Activated effector memory CD4-positive, alpha-beta T cell treated with Interleukin-2 at 50 U/mL for 16 hours (primary cell): ENCODE results near the gene KCNK15.

ENCODE experiments used
- DNase-seq: peaks from one replicate; pipeline ENCODE4 v3.0.0-alpha.2; 2020

The KCNK15 gene

DNA sequence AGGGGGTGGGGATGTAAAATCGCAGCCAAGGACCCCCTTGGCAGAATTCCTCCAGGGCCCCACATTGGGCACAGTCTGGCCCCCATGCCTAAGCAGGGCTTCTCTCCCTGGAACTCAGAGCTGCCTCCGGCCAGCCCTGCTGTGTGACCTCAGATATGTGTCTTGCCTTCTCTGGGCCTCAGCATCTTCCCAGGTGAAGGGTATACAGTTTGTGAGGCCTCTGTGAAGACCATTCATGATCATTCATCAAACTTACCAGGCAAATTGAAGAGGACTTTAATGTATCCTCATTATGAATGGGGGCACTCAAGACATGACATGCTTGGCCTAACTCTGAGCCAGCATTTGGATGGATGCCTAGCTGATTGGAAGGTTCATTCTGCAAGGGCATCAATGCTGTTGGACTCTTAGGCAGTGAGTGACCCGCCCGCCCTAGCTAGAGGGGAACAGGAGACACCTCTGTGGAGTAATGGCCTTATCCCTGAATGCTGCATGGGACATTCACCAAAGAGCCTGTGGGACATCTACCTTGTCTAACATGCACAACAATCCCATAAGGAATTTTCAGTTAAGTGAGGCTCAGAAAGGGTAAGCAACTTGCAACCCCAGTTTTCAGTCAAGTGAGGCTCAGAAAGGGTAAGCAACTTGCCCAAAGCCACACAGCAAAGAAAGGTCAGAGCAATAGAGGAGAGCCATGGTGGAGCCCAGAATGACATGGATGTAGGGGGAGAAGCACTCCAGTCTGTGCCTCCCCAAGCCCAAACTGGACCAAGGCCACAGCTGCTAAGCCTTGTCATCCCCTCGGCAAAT lies 30.0 kb upstream of the KCNK15 start:
- DNase-seq: no peak

DNA sequence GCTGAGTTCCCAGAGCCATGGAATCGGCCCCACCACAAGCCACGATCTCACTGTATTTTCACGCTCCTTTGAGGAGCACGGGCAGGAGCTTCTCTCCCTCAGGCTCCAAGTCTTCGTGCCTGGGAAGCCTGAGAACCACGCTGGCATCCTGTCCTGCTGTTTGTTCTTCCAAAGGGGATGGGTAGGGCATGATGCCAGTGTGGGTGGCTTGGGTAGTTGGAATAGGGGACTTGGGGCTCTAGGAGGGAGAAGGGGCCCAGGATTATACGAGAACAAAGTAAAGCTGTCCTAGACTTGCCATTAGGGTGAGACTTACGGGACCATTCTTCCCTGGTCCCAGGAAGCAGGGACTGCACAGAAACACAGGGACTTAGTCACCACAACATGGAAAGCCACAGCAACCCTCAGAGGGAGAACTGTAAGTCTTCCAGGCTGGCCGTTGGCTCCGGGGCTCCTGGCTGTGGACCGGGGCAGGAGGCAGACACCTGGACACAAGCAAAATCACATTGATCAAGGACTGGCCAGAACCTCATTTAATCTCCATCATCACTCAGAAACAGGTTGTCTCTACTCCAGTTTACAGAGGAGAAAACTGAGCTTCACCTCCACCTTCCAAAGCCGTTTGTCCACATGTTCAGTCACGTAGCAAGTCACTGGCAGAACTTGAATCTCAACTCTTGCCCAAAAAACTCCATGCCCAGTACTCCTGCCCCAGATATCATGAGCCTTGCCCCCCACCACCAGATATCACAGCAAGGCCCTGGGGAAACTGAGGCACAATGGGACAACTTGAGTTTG lies 29.2 kb upstream of the KCNK15 start:
- no peak for DNase-seq

DNA sequence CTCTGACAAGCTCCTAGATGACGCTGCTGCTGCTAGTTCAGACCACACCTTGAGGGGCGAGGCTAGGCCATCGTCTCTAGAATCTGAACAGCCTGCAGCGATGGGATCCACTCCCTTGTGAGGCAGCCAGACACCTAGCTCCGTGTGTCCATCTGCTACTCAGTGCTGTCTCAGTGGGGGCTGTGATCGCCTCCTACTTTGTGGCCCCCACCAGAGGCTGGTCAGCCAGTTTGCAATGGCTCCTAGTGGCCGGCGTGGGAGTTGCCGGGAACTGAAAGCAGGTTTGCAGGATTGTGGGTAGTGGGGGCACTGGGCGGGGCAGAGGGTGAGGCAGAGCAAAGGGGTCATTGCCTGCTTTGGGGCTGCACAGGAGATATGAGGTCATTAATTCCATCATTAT lies 27.7 kb upstream of the KCNK15 start:
- no peak for DNase-seq

DNA sequence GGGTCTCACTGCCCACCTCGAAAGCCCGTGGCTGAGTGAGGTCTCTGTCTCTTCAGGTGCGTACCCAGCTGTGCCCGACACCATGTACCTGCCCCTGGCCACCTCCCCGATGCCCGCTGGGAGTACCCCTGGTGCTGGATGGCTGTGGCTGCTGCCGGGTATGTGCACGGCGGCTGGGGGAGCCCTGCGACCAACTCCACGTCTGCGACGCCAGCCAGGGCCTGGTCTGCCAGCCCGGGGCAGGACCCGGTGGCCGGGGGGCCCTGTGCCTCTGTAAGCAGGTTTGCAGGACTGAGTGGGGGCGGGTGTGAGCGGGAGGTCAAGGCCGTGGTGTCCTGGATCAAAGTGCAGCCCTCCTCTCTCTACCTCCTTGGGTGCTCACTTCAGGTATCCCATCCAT lies 25.8 kb upstream of the KCNK15 start:
- DNase-seq: no peak

DNA sequence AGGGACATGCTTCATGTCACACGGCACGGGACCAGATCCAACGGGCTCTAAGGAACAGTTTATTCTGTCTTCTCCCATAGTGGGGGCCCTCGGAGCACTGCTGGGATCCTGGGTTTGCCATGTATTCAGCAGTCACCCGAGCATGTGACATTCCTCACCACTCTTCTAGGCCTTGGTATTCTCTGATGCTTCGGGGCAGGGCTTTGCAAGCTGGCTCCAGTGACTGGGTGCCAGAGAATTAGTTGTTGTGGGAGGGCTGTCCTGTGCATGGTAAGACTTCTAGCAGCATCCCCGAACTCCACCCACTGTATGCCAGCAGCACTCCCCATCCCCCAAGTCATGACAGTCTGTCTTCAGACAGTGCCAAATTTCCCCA lies 25.1 kb upstream of the KCNK15 start:
- no peak for DNase-seq

DNA sequence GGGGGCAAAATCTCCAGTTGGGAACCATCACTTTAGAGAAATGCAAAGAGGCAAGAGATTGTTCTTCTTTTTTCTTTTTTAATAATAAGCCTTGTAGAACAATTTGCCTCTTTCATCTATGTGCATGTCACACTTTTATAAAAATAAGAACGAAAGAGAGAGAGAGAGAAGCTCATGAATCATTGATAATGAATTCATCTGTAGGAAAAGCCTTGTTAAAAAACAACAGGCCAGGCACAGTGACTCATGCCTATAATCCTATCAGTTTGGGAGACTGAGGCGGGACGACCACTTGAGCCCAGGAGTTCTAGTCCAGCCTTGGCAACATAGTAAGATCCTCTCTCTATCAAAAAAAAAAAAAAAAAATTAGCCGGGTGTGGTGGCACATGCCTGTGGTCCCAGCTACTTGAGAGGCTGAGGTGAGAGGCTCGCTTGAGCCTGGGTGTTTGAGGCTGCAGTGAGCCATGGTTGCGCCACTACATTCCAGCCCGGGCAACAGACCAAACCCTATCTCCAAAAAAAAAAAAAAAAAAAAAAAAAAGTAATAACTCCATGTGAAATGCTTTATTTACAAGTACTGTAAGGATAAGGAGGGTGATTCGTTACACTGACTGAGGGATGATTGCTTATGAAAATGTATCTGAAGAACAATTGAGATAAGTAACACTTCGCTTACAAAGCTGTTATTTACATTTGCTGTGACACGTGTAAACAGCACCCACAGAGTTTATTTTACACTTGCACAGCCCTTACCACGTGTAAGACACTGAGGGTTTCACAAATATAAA lies 24.5 kb upstream of the KCNK15 start:
- no peak for DNase-seq

DNA sequence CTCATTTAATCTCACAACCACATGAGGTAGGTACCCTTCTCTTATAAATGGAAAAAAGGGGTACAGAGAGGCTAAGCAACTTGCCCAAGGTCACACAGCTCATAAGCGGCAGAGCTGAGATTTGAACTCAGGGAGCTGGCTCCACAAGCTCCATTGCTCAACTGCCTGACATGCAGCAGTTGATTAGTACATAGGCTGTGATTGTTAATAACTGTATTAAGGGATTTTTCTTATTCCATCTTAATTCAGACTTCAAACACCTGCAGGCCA lies 23.9 kb upstream of the KCNK15 start:
- no peak for DNase-seq

DNA sequence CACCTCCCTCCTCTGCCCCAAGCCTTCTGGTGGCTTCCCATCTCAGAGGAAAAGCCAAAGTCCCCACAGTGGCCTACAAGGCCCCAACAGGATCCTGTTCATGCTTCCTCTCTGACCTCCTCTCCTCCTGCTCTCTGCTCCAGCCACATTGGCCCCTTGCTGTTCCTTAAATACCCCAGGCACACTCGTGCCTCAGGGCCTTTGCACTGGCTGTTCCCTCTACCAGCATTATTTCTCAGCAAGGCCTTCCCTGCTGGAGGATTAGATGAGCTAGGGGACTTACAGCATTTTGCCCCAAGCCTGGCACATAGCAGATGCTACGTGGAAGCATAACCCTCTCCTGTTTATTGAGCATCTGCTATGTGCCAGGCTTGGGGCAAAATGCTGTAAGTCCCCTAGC lies 22.7 kb upstream of the KCNK15 start:
- no peak for DNase-seq

DNA sequence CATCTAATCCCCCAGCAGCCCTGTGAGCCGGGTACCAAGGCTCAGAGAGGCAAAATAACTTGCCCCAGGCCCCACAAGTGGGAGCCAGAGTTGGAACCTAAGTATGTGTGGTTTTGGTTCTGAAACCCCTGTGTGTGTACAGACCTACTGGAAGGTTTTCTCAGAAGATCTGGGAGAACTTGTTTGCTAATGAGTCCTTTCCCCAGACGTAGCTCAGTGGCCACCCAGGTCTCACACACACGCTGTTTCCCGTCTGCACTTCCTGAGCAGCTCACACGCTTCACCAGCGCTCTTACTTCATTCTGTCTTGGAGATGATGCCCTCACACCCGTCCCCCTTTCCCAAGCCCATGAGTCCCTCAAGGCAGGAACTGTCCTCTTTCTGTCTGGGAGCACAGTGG lies 22.3 kb upstream of the KCNK15 start:
- no peak for DNase-seq

DNA sequence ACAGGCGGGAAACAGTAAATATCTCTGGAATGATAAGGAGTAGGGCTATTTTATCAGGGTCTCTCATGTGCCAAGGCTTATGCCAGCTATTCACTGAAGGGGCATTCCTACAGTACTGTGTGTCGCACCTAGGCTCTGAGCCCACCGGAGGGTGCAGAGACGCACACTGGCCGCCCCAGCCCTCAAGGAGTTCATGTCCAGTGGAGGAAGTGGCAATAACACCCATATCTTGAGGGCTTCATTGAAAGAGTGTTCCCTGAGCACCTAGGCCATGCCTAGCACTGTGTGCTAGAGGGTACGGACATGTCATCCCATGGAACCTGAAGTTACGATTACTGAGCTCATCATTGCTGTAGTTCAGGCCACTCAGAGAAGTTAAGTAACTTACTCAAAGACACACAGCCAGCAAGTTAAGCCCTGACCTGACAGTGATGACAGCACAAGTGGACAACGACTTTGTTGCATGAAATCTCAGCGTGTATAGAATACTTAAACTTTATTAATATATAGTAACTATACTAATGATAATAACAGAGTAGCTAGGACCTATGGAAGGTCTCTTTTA lies 21.8 kb upstream of the KCNK15 start:
- no peak for DNase-seq

DNA sequence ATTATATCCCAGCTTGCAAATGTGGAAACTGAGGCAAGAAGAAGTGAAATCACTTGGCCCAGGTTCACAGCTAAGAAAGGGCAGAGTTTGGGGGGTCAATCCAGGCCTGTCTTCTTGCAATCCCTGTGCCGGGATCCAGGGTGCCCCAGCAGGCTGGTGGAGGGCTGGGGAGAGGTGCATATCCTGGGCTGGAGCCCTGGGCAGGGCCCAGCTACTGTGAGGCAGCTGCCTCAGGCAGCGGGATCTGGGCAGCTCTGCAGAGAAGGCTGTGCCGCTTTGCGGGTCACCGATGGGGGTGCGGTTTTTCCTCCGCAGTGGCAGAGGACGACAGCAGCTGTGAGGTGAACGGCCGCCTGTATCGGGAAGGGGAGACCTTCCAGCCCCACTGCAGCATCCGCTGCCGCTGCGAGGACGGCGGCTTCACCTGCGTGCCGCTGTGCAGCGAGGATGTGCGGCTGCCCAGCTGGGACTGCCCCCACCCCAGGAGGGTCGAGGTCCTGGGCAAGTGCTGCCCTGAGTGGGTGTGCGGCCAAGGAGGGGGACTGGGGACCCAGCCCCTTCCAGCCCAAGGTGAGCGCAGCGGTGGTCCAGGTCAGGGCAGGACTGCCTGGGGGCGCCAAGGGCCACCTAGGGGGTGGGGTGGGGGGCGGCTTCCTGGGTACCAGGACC lies 21.1 kb upstream of the KCNK15 start:
- no peak for DNase-seq

DNA sequence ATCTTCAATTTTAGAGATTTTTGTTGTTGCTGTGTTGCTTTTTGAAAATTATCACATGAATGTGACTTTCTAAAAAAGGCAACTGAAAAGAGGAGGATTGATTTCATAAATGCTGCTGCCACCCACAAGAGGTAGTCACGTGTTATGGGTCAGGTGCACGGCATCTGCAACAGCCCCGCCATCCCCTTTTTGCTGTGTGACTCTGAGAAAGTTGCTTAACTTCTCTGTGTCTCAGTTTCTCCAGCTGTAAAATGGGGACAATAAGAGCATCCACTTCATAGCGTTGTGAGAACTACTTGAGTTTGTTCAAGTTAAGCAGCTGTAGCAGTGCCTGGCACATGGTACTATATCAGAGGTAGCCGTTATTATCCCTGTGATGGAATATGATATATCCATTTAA lies 19.8 kb upstream of the KCNK15 start:
- no peak for DNase-seq

DNA sequence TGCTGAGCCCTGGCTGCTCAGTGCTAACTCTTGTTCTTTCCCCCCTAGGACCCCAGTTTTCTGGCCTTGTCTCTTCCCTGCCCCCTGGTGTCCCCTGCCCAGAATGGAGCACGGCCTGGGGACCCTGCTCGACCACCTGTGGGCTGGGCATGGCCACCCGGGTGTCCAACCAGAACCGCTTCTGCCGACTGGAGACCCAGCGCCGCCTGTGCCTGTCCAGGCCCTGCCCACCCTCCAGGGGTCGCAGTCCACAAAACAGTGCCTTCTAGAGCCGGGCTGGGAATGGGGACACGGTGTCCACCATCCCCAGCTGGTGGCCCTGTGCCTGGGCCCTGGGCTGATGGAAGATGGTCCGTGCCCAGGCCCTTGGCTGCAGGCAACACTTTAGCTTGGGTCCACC lies 18.6 kb upstream of the KCNK15 start:
- no peak for DNase-seq

DNA sequence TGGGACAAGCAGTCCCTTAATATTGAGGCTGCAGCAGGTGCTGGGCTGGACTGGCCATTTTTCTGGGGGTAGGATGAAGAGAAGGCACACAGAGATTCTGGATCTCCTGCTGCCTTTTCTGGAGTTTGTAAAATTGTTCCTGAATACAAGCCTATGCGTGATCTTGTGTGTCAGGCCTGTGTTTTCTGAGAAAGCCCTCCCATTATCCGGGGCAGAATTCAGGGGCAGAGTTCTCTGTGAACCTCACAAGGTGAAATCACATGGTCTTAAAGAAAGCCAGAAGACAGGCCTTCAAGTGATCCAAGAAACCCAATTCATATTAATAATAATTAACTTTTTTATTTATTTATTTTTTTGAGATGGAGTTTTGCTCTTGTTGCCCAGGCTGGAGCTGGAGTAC lies 18.0 kb upstream of the KCNK15 start:
- no peak for DNase-seq

DNA sequence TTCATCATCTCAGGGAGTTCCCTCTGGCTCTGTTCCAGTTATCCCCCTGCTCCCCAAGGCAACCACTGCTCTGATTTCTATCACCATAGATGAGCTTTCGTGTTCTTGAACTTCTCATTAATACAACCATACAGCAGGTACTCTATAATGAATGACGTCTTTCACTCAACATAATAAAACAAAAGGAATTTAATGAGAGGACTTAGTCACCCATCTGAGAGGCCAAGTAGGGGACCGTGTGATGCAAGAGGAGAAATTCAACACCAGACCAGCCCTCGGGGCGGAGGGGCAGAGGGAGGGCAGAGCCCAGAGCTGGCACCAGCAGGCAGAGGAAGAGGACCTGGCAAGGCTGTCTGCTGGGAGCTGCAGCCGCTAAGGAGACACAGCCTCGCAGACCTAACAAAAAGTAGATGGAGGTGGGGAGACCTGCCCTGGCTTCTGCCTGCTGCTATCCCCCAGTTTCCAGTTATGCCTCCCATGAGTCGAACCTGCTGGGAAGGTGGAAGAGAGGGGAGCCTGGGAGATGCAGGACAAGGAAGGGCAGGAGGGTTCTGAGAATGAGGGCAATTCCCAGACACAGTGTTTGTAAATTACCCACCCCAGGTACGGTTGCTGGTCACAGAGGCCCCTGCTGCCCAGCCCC lies 16.7 kb upstream of the KCNK15 start:
- no peak for DNase-seq

DNA sequence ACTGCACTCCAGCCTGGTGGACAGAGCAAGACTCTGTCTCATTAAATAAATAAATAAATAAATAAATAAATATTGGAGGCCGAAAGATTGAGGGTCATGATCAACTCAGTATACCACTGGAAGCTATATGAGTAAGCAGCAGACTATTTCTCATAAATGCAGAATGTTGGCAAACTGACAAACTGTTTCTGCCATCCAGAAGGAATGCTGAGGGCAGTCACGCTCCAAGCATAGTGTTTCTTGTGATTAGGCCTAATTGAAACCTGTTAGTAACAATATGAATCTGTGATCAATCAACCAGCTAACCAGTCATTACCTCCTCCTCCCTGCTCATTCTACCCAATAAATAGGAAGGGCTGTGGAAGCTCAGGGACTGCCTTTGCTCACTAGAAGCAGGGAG lies 15.2 kb upstream of the KCNK15 start:
- no peak for DNase-seq

DNA sequence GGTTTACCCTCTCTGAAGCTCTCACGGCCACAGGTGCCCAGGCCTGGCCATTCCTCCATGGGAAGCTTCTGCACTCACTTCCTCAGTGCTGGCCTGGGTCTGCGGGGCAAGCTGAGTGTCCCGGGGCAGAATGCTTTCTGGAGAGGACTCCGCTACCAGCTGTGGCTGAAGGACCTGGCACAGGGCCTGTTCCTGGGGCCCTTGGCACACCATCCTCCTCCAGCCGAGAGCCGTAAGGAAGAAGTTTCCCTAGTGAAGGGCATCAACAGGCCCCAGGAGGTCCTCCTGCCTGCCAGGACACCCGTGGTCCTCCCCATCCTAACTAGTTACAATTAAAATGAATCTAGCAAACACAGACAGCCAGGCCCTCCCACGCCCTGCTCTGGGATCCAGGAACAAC lies 14.0 kb upstream of the KCNK15 start:
- no peak for DNase-seq

DNA sequence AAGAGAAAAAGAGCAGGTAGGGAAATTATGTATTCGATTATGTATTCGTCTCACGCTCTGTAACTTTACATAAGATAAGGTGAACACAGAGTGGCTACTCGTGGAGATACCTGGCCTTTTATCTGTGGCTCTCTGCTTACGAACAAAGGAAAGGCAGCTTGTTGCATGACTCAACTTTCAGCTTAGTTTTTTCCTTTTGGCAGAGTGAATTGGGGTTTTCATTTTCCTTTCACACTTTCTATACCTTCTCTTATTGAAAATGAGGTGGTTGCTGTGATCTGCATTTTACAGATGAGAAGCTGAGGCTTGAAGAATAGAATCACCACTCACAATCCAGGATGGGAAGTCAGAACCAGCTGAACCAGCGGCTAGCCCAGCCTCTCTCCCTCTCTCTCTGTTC lies 13.3 kb upstream of the KCNK15 start:
- DNase-seq: no peak

DNA sequence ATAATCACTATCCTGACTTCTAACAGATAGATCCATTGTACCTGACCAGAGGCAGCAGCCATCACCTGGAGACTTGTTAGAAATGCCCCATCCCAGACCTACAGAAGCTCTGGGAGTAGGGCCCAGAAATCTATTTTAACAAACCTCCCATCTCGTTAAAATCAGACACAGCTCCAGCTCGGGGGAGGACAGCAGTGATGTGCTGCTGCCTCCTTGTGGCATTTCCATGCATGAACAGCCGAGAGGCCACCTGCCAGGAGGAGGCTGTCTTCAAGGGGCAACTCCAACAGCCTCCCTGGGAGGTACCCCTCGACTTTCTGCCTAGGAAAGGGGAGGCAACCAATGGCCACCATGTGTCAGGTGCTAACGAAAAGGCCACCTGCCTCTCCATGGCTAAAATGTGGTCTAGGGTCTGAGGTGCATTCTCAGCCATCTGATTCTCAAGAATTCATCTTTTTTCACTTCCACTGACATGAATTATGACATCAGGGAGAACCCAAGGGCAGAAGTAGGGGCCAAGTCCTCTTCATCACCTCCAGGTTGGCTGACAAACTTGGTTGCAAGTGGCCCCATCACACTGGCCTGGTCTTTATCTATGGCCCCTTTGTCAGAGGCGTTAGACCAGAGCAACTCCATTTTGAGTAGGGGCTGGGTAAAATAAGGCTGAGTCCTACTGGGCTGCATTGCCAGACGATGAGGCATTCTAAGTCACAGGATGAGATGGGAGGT lies 12.2 kb upstream of the KCNK15 start:
- peak; percentile 39 for DNase-seq

DNA sequence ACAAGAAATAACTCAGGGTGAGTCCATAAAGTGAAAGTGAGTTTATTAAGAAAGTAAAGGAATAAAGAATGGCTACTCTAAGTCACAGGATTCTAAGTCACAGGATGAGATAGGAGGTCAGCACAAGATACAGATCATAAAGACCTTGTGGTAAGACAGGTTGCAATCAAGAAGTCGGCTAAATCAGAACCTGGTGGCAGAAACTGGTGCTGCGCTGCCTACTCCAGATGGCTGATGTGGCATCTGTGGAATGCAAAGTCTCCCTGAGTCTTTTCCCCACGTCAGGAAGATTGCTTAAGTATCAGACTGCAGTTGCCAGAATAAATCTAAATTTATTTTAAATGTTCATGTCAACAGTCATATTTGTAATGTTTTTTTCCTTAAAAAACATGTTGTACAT lies 10.7 kb upstream of the KCNK15 start:
- no peak for DNase-seq

DNA sequence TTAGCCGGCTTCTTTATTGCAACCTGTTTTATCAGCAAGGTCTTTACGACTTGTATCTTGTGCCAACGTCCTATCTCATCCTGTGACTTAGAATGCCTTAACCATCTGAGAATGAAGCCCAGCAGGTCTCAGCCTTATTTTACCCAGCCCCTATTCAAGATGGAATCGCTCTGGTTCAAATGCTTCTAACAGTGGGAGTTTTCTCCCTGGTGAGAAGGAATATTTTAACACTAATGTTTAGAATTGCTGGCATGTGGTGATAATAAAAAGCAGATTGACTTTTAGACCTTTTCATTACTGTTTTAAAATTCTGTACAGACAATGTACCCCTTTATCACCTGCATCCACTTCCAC lies 9.9 kb upstream of the KCNK15 start:
- no peak for DNase-seq
